B cell (primary cell): Measurements from ENCODE around the gene ATP6V0A1. TPM values are rescaled to one million over a fixed set of nuclear protein-coding genes. Genes with fewer than 3 reads are reported as not detected.

ENCODE experiments used
- ATAC-seq: fragments of 200-7000 bp; cut with Tn5 transposase; one replicate; pipeline ENCODE4 v1.10.0; 2021; ENCODE audit warnings: low read depth, mild to moderate bottlenecking, moderate number of reproducible peaks, moderate library complexity
- CTCF ChIA-PET: fragments of 350-600 bp; sonication (Branson Sonifier 250); formaldehyde crosslinking; loops from one replicate; lab custom pipeline; 2021; ENCODE audit warnings: antibody characterized with exemption, inconsistent platforms; lab: Charles Lee
- POLR2A ChIA-PET: fragments of 350-600 bp; sonication (Branson Sonifier 250); formaldehyde crosslinking; loops from one replicate; lab custom pipeline; 2021; ENCODE audit warnings: antibody characterized with exemption; lab: Charles Lee
- DNase-seq: peaks from one replicate; pipeline ENCODE4 v3.0.0; 2013
- H2AFZ ChIP-seq: 2 replicates; pipeline ENCODE4 v1.6.1; 2012; ENCODE audit warnings: mild to moderate bottlenecking, low read depth, low read length; ENCODE audit not compliant: insufficient read depth, poor library complexity, severe bottlenecking
- H3K27ac ChIP-seq, 2 donors: 1 replicate in 1 of 2; 2 replicates in 1 of 2; pipeline ENCODE4 v1.5.1; 2012 to 2013; ENCODE audit warnings: low read length in 2 of 2, mild to moderate bottlenecking in 2 of 2, moderate library complexity in 1 of 2
- H3K27me3 ChIP-seq, 4 experiments: fragments of 200-600 bp in 1 of 4; sonication (generic) in 1 of 4; replicated peaks in 1 of 4; 1 replicate in 2 of 4; 2 replicates in 2 of 4; pipeline versions ENCODE4 v1.6.1 to v1.7.0; 2013 to 2016; ENCODE audit warnings: low read length in 3 of 4, mild to moderate bottlenecking in 2 of 4, mixed read lengths in 1 of 4, moderate library complexity in 1 of 4; ENCODE audit not compliant: insufficient read depth in 4 of 4, control insufficient read depth in 3 of 4; ENCODE audit errors: control extremely low read depth in 1 of 4
- H3K36me3 ChIP-seq, 2 experiments: replicated peaks in 1 of 2; 1 replicate in 1 of 2; 2 replicates in 1 of 2; pipeline versions ENCODE4 v1.6.1 to v1.7.1; 2013; ENCODE audit warnings: low read length in 1 of 2; ENCODE audit not compliant: insufficient read depth in 2 of 2, control insufficient read depth in 1 of 2; ENCODE audit errors: control extremely low read depth in 1 of 2, extremely low read depth in 1 of 2
- H3K4me1 ChIP-seq, 2 donors: fragments of 200-600 bp in 1 of 2; sonication (generic) in 1 of 2; 1 replicate in 1 of 2; 2 replicates in 1 of 2; pipeline versions ENCODE4 v1.5.1 to v1.6.1; 2013 to 2017; ENCODE audit warnings: low read length in 2 of 2; ENCODE audit not compliant: control insufficient read depth in 2 of 2, insufficient read depth in 2 of 2
- H3K4me2 ChIP-seq: replicated peaks from 2 replicates; pipeline ENCODE3; 2012; ENCODE audit warnings: mild to moderate bottlenecking, low read depth, low read length; ENCODE audit not compliant: poor library complexity, severe bottlenecking
- H3K4me3 ChIP-seq, 5 experiments: fragments of 200-600 bp in 1 of 5; sonication (generic) in 1 of 5; 1 replicate in 3 of 5; 2 replicates in 2 of 5; pipeline versions ENCODE4 v1.5.1 to v1.7.0; 2011 to 2016; ENCODE audit warnings: low read length in 4 of 5, mild to moderate bottlenecking in 4 of 5, low read depth in 2 of 5, control low read depth in 1 of 5, moderate library complexity in 1 of 5; ENCODE audit not compliant: insufficient read depth in 1 of 5; ENCODE audit errors: control extremely low read depth in 1 of 5, extremely low read depth in 1 of 5
- H3K79me2 ChIP-seq: fragments of 200-600 bp; sonication (generic); one replicate; pipeline ENCODE4 v1.6.0; 2016; ENCODE audit warnings: low read length; ENCODE audit not compliant: control insufficient read depth, insufficient read depth
- H3K9ac ChIP-seq: fragments of 200-600 bp; sonication (generic); 2 replicates; pipeline ENCODE4 v1.6.1; 2017; ENCODE audit warnings: mild to moderate bottlenecking, low read length, moderate library complexity
- H3K9me3 ChIP-seq, 3 donors: one replicate each; pipeline versions ENCODE4 v1.6.1 to v1.7.1; 2013; ENCODE audit warnings: low read length in 2 of 3; ENCODE audit not compliant: control insufficient read depth in 2 of 3, insufficient read depth in 1 of 3; ENCODE audit errors: control extremely low read depth in 1 of 3
- H4K20me1 ChIP-seq: 2 replicates; pipeline ENCODE4 v1.6.0; 2012; ENCODE audit warnings: mild to moderate bottlenecking, low read length; ENCODE audit not compliant: insufficient read depth, control insufficient read depth, poor library complexity, severe bottlenecking
- H3K27ac Mint-ChIP-seq: one replicate; pipeline ENCODE4 v1.8.0; 2021; ENCODE audit warnings: mixed read lengths
- H3K27me3 Mint-ChIP-seq: one replicate; pipeline ENCODE4 v1.8.0; 2021; ENCODE audit warnings: mixed read lengths
- H3K4me1 Mint-ChIP-seq: one replicate; pipeline ENCODE4 v1.8.0; 2021; ENCODE audit warnings: mixed read lengths
- H3K4me3 Mint-ChIP-seq: one replicate; pipeline ENCODE4 v1.8.0; 2021; ENCODE audit warnings: mixed read lengths
- H3K9me3 Mint-ChIP-seq: one replicate; pipeline ENCODE4 v1.8.0; 2022; ENCODE audit warnings: mixed read lengths; ENCODE audit not compliant: insufficient read depth
- CTCF ChIP-seq: fragments of 200-600 bp; IDR thresholded peaks from one replicate; pipeline ENCODE4 v1.8.0; 2022; ENCODE audit warnings: antibody characterized with exemption, mild to moderate bottlenecking
- EZH2 ChIP-seq: IDR thresholded peaks from 2 replicates; pipeline ENCODE4 v1.6.1; 2012; ENCODE audit warnings: borderline replicate concordance, low read depth, mild to moderate bottlenecking, moderate library complexity, low read length; ENCODE audit not compliant: insufficient read depth, poor library complexity, severe bottlenecking
- WGBS: methylation state at CpG from one replicate; pipeline ENCODE4 v1.1.5; 2013; ENCODE audit warnings: missing lambda C conversion rate; ENCODE audit not compliant: insufficient coverage; 5-methylcytosine and 5-hydroxymethylcytosine counted together
- intact Hi-C: fragments of 100-400 bp; cut with micrococcal nuclease; formaldehyde crosslinking; loops from one replicate; pipeline ENCODE4 v1.10.0; 2022
- polyA plus RNA-seq: library from polyadenylated mRNA; depleted of rRNA; stranded (reverse); fragments of >200 nt; gene quantifications from 2 replicates; pipeline ENCODE4 v1.2.3, GENCODE V29; 2012
- total RNA-seq, 2 donors: library from RNA; stranded (reverse); fragments of 120-200 nt in 1 of 2; gene quantifications; 1 replicate in 1 of 2; 2 replicates in 1 of 2; pipeline versions ENCODE4 v1.2.3 to v1.2.4, GENCODE V29; 2013 to 2022

Gene ATP6V0A1
- total and polyA plus RNA-seq, 2 donors (not counting 1 experiment from before 2014, with no cell fraction given) = 59.1 to 90.9 TPM

GRCh38 chr17:42429726-42430447, 28.8 kb upstream of the ATP6V0A1 start:
- TF ChIP-seq EZH2 (no peak), CTCF (no peak)
- CTCF ChIA-PET = interaction anchor here (0.7 to 6.4 kb wide), 9 partner anchors 8 to 542 kb away, joined by 3 to 70 read pairs (median 6); no protein-coding TSS in a partner anchor
- Histone ChIP-seq H3K9ac (no peak overlapping the region), H3K27me3 (peaks cover 0 to 11% (median 2%) of the 10 kb centered on the region in 4 experiments), H3K27ac (no peak overlapping the region), H3K4me2 (no peak overlapping the region), H3K79me2 (no peaks in the 10 kb centered on the region), H3K4me1 (peaks cover 3 to 5% of the 10 kb centered on the region in 2 donors), H3K4me3 (no peak overlapping the region), H2AFZ (no peak overlapping the region), H3K9me3 (no peaks in the 10 kb centered on the region), H4K20me1 (no peaks in the 10 kb centered on the region), H3K36me3 (no peaks in the 10 kb centered on the region)
- Mint-ChIP-seq H3K27ac (no peak overlapping the region), H3K9me3 (no peaks in the 10 kb centered on the region), H3K4me3 (no peak overlapping the region), H3K27me3 (peaks cover 7% of the 10 kb centered on the region), H3K4me1 (peaks cover 4% of the 10 kb centered on the region)
- intact Hi-C loops = no loop called here
- DNase-seq (no peak), ATAC-seq (no peak)
- 100% methylated on average over 1 of the region's 3 CpGs for WGBS
- POLR2A ChIA-PET = interaction anchor here (0.5 kb wide), 1 partner anchor 283 kb away, joined by 4 read pairs; no protein-coding TSS in a partner anchor

- H3K9me3 Mint-ChIP-seq = no peaks in the 10 kb centered on the region
- WGBS = 95% methylated on average over 2 of the region's 3 CpGs
- no peak for ATAC-seq
Measured at GRCh38 chr17:42431758-42432161, 26.9 kb upstream of the ATP6V0A1 start.

More at GRCh38 chr17:42431758-42432161, 26.9 kb upstream of the ATP6V0A1 start:
- Histone ChIP-seq H3K4me1 (peaks cover 3 to 5% of the 10 kb centered on the region in 2 donors), H3K4me3 (no peak overlapping the region), H3K4me2 (no peak overlapping the region), H4K20me1 (no peaks in the 10 kb centered on the region), H3K36me3 (no peaks in the 10 kb centered on the region), H3K9me3 (no peaks in the 10 kb centered on the region), H3K27ac (no peak overlapping the region), H2AFZ (no peak overlapping the region), H3K79me2 (no peaks in the 10 kb centered on the region), H3K27me3 (peaks cover 0 to 5% (median 2%) of the 10 kb centered on the region in 4 experiments), H3K9ac (no peak overlapping the region)
- peaks cover 6% of the 10 kb centered on the region for H3K27me3 Mint-ChIP-seq
- ChIA-PET CTCF (interaction anchor here (0.6 to 6.4 kb wide), 9 partner anchors 9 to 120 kb away, joined by 3 to 70 read pairs (median 5); partner anchors contain the start of gene NAGLU), POLR2A (no interaction called here)
- H3K27ac Mint-ChIP-seq = no peak overlapping the region
- no peak overlapping the region for H3K4me3 Mint-ChIP-seq
- peaks cover 4% of the 10 kb centered on the region for H3K4me1 Mint-ChIP-seq
- DNase-seq = no peak
- intact Hi-C loops = no loop called here
- TF ChIP-seq EZH2 (no peak), CTCF (no peak)
